Activated B cell treated with CpG ODN at 0.5 μM for 24 hours (primary cell): Measurements from ENCODE around the gene USP28. TPM values are rescaled to one million over a fixed set of nuclear protein-coding genes. Genes with fewer than 3 reads are reported as not detected.

Source experiments
- ATAC-seq: fragments of 200-7000 bp; cut with Tn5 transposase; one replicate; pipeline ENCODE4 v1.10.0; 2021; ENCODE audit warnings: low read depth, mild to moderate bottlenecking, moderate library complexity
- CTCF ChIA-PET: fragments of 350-600 bp; sonication (Branson Sonifier 250); formaldehyde crosslinking; loops from one replicate; lab custom pipeline; 2021; ENCODE audit warnings: antibody characterized with exemption; lab: Charles Lee
- POLR2A ChIA-PET: fragments of 350-600 bp; sonication (Branson Sonifier 250); formaldehyde crosslinking; loops from one replicate; lab custom pipeline; 2021; ENCODE audit warnings: antibody characterized with exemption; lab: Charles Lee
- DNase-seq: peaks from one replicate; pipeline ENCODE4 v3.0.0; 2022
- H3K27ac Mint-ChIP-seq: one replicate; pipeline ENCODE4 v1.8.0; 2020; ENCODE audit warnings: mixed read lengths
- H3K27me3 Mint-ChIP-seq: one replicate; pipeline ENCODE4 v1.8.0; 2021; ENCODE audit warnings: mixed read lengths
- H3K36me3 Mint-ChIP-seq: one replicate; pipeline ENCODE4 v1.8.0; 2021; ENCODE audit warnings: low read depth, mixed read lengths
- H3K4me1 Mint-ChIP-seq: one replicate; pipeline ENCODE4 v1.8.0; 2021; ENCODE audit warnings: mixed read lengths
- H3K4me3 Mint-ChIP-seq: one replicate; pipeline ENCODE4 v1.8.0; 2020; ENCODE audit warnings: mild to moderate bottlenecking, mixed read lengths
- H3K9me3 Mint-ChIP-seq: one replicate; pipeline ENCODE4 v1.8.0; 2020; ENCODE audit warnings: mixed read lengths
- intact Hi-C: fragments of 100-400 bp; cut with micrococcal nuclease; formaldehyde crosslinking; loops from one replicate; pipeline ENCODE4 v1.15.1; 2024
- total RNA-seq: library from RNA; stranded (reverse); gene quantifications from 2 replicates; pipeline ENCODE4 v1.2.3, GENCODE V29; 2022
- TF ChIP-seq, protein P1 (sequence below): fragments of 200-600 bp; IDR thresholded peaks from one replicate; pipeline ENCODE4 v1.8.0; 2022; ENCODE audit warnings: antibody characterized with exemption, mild to moderate bottlenecking

Gene USP28
- total RNA-seq, 1 donor from 2014 or later, result 49.6 TPM

- DNase-seq (no peak), ATAC-seq (no peak)
- Mint-ChIP-seq H3K36me3 (peaks cover 34% of the 10 kb centered on the region), H3K27ac (no peak overlapping the region), H3K4me1 (peaks cover 74% of the 10 kb centered on the region), H3K27me3 (no peaks in the 10 kb centered on the region), H3K9me3 (no peaks in the 10 kb centered on the region), H3K4me3 (peak overlapping the region; percentile 93)
- ChIA-PET POLR2A (interaction anchor here (0.6 to 2.8 kb wide), 19 partner anchors 9 to 1792 kb away, joined by 3 to 22 read pairs (median 6); partner anchors contain the start of gene ZW10), CTCF (interaction anchor here (1.6 kb wide), 1 partner anchor 78 kb away, joined by 4 read pairs; no protein-coding TSS in a partner anchor)
- TF ChIP-seq, protein P1, sequence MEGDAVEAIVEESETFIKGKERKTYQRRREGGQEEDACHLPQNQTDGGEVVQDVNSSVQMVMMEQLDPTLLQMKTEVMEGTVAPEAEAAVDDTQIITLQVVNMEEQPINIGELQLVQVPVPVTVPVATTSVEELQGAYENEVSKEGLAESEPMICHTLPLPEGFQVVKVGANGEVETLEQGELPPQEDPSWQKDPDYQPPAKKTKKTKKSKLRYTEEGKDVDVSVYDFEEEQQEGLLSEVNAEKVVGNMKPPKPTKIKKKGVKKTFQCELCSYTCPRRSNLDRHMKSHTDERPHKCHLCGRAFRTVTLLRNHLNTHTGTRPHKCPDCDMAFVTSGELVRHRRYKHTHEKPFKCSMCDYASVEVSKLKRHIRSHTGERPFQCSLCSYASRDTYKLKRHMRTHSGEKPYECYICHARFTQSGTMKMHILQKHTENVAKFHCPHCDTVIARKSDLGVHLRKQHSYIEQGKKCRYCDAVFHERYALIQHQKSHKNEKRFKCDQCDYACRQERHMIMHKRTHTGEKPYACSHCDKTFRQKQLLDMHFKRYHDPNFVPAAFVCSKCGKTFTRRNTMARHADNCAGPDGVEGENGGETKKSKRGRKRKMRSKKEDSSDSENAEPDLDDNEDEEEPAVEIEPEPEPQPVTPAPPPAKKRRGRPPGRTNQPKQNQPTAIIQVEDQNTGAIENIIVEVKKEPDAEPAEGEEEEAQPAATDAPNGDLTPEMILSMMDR, result no peak
- intact Hi-C loops, result loop anchor here (2.0 to 10.0 kb wide), 3 partner anchors 43 to 561 kb away; partner anchors contain the start of gene REXO2
These were observed 1.3 kb downstream of the USP28 start for GRCh38 chr11:113874096-113874495.

GRCh38 chr11:113873236-113873626, 2.1 kb downstream of the USP28 start:
- Mint-ChIP-seq H3K4me3 (peak overlapping the region; percentile 53), H3K27ac (no peak overlapping the region), H3K9me3 (no peaks in the 10 kb centered on the region), H3K4me1 (peaks cover 77% of the 10 kb centered on the region), H3K36me3 (peaks cover 37% of the 10 kb centered on the region), H3K27me3 (no peaks in the 10 kb centered on the region)
- intact Hi-C loops, result loop anchor here (10.0 kb wide), 1 partner anchor 562 kb away; the partner anchor contains the start of gene REXO2
- ChIA-PET CTCF (interaction anchor here (1.6 kb wide), 1 partner anchor 77 kb away, joined by 4 read pairs; no protein-coding TSS in a partner anchor), POLR2A (interaction anchor here (0.6 to 1.4 kb wide), 3 partner anchors 32 to 570 kb away, joined by 3 to 13 read pairs (median 13); no protein-coding TSS in a partner anchor)
- TF ChIP-seq, protein P1, result no peak
- DNase-seq (no peak), ATAC-seq (no peak)

- DNase-seq (no peak), ATAC-seq (no peak)
- Mint-ChIP-seq H3K27ac (no peak overlapping the region), H3K4me3 (no peak overlapping the region), H3K4me1 (peaks cover 73% of the 10 kb centered on the region), H3K27me3 (no peaks in the 10 kb centered on the region), H3K36me3 (peaks cover 52% of the 10 kb centered on the region), H3K9me3 (no peaks in the 10 kb centered on the region)
- TF ChIP-seq, protein P1, result no peak
- ChIA-PET POLR2A (no interaction called here), CTCF (no interaction called here)
- intact Hi-C loops, result loop anchor here (10.0 kb wide), 1 partner anchor 563 kb away; the partner anchor contains the start of gene REXO2
These were observed 4.0 kb downstream of the USP28 start for GRCh38 chr11:113871336-113871735.

GRCh38 chr11:113867843-113868503, 7.4 kb downstream of the USP28 start:
- no peaks in the 10 kb centered on the region for H3K27me3 Mint-ChIP-seq
- H3K27ac Mint-ChIP-seq, result no peak overlapping the region
- POLR2A ChIA-PET, result no interaction called here
- CTCF ChIA-PET, result interaction anchor here (0.7 kb wide), 1 partner anchor 69 kb away, joined by 3 read pairs; no protein-coding TSS in a partner anchor
- no peak for DNase-seq
- intact Hi-C loops, result no loop called here
- H3K4me3 Mint-ChIP-seq, result no peak overlapping the region
- TF ChIP-seq, protein P1, result no peak
- no peak for ATAC-seq
- H3K9me3 Mint-ChIP-seq, result no peaks in the 10 kb centered on the region
- H3K4me1 Mint-ChIP-seq, result peaks cover 53% of the 10 kb centered on the region
- peaks cover 67% of the 10 kb centered on the region for H3K36me3 Mint-ChIP-seq

DNA sequence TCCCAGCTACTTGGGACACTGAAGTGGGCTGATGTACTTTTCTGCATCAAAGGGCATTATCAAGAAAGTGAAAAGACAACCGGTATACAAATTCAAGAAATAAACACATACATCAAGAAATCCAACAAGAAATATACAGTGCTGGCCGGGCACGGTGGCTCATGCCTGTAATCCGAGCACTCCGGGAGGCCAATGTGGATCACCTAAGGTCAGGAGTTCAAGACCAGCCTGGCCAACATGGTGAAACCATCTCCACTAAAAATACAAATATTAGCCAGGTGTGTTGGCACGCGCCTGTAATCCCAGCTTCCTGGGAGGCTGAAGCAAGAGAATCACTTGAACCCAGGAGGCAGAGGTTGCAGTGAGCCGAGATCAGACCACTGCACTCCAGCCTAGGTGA, 9.5 kb downstream of the USP28 start:
- intact Hi-C loops, result no loop called here
- ChIA-PET CTCF (no interaction called here), POLR2A (interaction anchor here (0.9 kb wide), 1 partner anchor 8 kb away, joined by 11 read pairs; no protein-coding TSS in a partner anchor)
- ATAC-seq (no peak), DNase-seq (no peak)
- H3K36me3 Mint-ChIP-seq, result peaks cover 57% of the 10 kb centered on the region
- H3K27ac Mint-ChIP-seq, result no peak overlapping the region
- H3K4me1 Mint-ChIP-seq, result peaks cover 47% of the 10 kb centered on the region
- H3K27me3 Mint-ChIP-seq, result no peaks in the 10 kb centered on the region
- H3K9me3 Mint-ChIP-seq, result no peaks in the 10 kb centered on the region
- no peak overlapping the region for H3K4me3 Mint-ChIP-seq
- TF ChIP-seq, protein P1, result no peak
